SW480 (cell line): ENCODE data around the gene PRDM15.

Source experiments
- DNase-seq: peaks from one replicate; pipeline ENCODE4 v3.0.0-alpha.2; 2016; ENCODE audit warnings: low spot score

Gene PRDM15

DNA sequence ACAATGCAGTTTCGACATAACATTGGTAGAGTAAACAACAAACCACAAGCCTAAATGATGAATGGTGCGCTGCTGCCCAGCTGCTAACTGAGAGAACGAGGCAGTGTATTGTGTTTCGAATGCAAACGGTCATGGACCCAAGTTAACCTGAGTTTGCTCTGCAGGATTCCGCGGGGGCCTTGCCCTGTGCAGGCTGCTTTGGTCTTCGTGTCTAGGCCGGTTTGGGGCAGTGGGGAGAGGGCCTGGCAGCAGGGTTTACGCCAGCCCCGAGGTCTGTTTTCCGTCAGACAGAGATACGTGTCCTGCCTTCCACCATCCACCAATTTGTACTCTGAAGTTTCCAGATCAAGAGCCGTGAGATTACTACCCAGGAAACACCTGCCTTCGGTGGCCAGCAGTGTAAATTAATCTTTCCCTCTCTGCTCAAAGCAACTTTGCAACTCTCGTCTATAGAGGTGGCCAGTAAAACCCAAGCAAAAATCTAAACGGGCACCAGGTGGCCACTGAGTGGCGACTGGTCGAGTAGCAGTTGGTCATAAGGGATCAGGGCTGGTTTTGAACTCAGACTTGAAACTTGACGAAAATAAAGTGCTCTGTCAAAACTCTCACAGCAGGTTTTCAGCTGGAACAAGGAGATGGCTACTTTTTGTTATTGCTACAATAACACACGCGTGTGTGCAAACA is 6.3 kb upstream of the PRDM15 start:
- DNase-seq, result no peak

DNA sequence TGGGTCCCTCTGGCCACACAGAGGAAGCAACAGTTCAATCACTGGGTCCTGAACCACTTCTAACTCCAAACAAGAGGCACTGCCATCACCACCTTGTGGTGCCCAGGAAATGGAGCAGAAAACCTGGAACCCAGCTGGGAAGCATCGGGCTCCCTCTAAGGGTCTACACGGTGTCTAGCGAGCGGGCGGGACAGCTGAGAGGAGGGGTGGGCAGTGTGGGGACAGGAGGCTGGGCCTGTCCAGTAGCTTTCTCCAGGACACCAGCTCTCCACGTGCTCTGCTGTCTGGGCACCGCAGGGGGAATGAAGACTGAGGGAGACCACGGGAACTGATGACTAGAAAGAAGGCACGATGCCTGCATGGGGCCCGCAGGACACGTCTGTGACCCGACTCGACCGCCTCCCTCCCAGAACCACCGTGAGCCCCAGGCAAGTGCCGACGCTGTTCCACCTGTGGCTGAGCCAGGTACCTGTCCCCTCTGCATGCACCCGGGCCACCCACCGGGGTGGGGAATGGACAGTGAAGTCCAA is 5.4 kb upstream of the PRDM15 start:
- DNase-seq, result no peak

DNA sequence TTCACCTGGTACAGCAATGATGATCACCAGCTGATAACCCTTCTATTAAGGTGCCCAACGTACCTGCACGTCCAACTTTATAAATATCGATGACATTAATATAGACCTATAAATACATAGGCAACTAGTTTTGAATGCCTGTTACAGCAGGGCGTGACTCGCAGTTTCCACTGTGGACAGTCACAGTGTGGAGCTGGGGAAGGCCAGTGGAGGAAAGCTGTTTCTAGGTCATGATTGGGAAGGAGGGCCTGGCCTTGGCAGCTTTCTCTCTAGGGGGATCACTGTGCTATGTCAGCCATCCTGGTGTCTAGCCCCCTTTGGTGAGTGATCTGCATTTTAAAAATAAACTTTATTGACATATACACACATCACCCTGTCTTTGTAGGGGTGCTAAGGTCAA is 4.4 kb upstream of the PRDM15 start:
- DNase-seq, result no peak

DNA sequence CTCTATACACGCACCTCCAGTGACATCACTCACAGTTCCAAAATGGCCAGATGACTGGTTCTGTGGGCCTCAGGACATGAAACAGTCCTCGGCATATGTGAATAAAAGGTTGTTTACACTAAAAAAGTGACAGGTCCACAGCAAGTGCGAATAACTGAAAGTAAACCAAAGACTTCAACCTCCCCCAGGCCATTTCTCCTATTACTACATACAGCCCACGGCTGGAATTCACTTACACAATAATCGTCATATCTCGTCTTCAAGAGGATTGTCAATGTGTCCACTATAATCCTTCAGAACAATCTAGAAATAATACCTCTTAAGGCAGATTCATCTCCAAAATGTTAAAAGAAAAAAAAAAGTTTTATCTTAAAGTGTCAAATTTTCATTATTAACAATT is 1.9 kb upstream of the PRDM15 start:
- no peak for DNase-seq

DNA sequence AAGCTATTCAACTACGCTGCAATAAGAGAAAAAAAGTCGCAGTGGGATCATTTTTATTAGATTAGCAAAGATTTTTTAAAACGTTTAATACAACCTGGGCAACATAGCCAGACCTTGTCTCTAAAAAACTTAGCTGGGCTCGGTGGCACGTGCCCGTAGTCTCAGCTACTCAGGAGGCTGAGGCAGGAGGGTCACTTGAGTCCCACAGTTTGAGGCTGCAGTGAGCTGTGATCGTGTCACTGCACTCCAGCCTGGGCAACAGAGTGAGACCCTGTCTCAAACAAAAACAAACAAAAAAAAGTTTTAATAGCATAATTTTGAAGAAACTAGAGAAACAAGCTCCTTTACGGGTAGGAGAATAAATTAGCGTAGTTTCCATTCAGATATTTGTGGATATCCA is 1.0 kb upstream of the PRDM15 start:
- no peak for DNase-seq

DNA sequence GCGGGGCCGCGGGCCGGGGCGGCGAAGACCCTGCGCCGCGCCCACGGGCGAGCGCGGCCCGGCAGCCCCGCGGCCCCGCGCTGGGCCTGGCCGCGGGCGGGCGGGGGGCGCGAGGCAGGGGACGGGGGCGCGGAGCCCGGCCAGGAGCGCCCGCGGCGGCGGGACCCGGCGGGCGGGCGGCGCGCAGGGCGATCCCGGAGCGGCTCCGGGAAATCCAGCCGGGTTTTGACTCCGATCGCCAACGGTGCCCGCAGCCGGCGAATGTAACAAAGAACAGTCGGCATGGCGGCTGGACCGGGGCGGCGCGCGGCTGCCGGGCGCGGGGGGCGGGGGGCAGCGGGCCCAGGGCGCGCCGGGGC is 334 bp downstream of the PRDM15 start:
- DNase-seq, result peak; percentile 81

DNA sequence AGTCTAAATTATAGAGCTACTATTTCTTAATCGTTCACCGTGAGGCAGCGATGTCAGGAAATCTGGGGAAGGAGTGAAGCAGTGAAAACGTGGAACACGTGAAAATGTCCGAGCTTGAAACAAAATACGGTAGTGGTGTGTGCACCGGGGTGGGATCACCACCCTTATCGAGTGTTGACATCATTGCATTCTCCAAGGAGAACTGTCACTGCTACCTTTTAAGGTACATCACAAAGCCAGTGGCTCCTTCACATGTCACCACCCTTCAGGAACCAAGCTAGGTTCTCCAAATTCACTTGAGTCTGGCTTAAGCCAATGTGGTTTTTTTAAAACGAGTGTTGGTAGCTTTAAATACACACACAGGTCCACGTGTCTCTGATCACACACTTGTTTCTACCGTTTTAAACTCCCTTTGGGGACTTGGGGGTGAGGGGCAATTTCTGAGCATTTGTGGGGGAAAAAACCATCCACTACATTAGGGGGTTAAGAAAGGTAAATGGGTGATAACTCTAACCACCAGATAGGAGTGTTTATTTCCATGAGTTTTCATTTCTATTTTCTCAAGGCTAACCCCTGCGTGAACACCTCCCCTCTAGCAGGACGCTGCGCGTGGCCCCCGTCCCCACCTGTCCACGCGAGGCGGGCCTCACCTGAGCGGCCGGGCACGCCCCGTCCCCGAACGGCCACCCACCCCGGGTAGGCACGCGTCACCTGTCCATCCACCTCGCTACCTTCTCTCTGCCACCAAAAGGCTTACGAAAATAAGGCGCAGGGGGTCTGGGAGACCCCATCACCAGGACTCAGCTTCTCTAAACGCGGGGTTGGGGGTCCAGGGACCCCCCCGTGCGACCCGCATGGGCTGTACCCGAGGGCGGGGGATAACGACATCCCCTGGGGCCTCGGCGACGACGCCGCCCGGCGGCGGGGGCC is 978 bp downstream of the PRDM15 start:
- peak; percentile 26 for DNase-seq

DNA sequence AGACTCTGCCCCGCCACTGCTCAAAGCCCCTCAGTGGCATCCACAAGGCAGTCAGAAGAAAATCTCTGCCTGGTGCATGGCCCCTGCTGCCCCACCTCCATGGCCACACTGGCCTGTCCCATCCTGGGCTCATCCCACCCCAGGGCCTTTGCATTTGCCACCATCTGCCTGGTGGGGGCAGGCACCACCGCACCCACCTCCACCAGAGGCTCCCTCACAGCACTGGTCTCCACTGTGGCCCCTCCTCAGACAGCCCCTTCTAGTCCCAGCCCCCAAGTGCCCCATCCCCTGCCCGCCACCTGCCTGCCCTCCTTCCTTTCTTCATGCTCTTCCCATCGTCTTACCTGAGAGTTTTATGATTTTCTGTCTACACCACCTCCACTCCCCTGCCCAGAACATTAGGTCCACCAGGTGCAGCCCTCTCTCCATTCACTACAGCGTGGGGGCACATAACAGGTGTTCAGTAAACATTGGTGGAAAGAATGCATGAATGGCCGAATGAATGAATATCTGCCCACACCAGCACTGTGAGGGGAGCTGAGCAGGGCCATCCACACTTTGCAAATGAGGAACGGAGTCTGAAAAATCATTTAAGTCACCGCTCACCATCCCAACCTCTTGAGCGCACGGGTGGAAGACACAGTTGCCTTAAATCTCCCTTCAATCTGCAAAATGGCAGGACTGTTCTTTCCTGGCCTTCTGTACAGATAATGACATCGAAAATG is 2.1 kb downstream of the PRDM15 start:
- DNase-seq, result no peak

DNA sequence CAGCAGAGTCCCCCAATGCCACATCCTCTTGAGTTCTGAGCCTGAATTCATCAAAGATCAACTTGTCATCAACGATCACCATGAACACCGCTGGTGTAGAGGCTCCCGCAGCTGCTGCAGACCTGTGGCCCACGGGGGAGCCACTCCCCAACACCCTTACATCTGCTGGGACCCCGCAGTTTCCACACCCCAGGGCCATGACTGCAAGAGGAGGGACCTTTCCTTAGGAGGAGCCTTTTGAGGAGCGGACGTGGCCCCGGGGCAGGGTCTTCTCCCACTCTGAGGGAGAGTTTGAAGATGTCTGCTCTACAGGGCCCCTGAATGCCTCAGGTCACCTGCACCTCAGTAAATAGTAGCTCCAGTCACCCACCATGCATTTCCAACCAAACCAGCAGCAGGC is 2.7 kb downstream of the PRDM15 start:
- no peak for DNase-seq

DNA sequence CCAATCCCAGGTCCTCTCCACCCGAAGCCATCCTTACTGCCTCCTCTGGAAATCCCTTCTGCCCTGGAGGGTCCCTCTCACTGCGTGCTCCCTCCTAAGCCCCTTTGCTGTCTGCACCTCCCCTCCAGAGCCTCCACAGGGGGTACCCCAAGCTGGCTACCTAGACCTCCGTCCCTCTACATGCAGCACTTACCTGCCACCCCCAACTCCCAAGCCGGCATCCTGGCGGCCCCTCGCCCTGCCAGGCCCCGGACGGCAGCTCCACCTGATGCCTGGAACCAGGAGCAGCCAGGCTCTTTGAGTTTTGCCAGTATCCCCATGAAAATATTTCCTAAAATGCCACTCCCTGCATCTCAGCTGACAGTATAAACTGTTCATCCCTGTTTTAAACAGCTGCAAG is 4.1 kb downstream of the PRDM15 start:
- DNase-seq, result no peak

DNA sequence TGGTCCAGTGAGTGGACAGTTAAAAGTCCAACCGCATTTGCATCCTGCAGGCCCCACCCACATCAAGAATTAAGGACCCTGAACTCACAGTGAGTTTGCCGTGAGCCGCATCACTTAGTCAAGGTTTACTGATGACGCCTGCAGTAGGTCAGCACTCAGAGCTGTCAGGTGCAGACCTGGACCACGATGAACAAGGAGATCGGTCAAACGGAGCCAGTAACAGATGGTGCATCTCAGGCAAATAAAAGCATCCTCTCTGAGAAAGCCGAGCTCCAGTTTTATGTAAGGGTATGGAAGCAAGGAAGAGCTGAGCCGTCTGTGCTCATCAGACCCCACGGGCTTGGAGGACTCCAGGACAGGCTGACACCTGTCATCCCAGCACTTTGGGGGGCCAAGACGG is 4.5 kb downstream of the PRDM15 start:
- DNase-seq, result no peak

DNA sequence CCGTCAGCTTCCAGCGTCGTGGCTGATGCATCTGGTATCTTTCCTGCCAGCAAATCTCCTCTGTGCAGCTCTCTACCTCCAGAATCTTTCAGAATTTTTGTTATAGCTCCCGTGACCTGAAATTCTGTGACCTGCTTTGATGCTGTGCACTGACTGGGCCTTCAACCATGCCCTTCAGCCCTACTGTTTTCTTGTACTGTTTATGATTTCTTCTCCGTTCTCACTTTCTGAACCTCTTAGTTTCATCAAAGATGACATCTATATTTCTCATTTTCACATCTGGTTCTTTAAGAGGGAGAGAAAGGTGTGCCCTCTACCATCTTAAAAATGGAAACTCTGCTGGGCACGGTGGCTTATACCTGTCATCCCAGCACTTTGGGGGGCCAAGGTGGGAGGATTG is 5.7 kb downstream of the PRDM15 start:
- no peak for DNase-seq

DNA sequence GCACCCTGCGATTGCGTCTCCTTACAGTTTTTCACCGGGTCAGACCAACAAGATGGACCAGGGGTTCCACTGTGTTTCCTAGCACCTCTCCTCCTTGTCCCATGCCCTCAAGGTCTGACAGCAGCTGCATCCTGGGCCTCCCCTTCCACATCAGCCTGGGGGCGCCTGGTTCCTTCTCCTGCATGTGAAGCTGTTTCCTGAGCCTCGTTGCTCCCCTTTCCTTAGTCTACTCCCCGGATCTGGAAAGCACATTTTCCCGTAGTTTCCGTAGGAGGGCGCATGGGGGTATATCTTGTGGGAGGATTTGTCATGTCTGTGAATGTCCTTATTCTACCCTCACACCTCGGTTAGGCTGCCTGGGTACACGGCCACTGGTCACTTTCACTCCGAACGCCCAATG is 6.1 kb downstream of the PRDM15 start:
- DNase-seq, result no peak

DNA sequence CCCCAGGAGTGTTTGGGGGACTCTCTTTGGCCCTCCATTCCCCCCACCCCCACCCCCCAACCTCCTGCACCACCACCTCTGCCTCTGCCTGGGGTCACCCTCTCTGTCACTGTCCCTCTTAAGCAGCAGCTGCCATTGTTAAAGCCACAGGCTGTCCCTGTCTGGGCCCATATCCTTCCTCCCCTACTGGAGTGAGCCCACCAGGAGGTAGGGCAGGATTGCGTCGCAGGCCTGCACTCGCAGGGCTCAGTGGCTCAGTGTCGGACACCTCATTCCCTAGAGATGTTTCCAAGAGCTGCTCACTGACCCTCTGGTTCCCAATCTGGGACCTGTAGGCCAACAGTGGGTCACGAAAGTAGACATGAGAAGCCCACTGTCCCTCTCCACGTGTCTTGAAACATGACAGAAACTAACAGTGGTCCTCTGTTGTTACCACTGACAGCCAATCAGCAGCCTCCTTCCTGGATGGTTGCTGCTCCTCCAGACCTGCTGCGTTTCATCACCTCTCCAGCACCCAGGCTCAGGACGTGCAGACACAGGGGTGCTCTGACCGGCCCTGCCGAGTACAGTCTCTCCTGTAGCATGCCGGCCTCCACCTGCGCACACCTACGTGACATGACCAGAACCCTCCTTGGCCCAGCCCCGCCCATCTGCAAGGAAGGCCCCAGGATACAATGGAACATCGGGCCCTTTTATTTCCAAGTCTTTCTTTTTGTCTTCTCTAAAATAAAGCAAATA is 7.7 kb downstream of the PRDM15 start:
- DNase-seq, result no peak

DNA sequence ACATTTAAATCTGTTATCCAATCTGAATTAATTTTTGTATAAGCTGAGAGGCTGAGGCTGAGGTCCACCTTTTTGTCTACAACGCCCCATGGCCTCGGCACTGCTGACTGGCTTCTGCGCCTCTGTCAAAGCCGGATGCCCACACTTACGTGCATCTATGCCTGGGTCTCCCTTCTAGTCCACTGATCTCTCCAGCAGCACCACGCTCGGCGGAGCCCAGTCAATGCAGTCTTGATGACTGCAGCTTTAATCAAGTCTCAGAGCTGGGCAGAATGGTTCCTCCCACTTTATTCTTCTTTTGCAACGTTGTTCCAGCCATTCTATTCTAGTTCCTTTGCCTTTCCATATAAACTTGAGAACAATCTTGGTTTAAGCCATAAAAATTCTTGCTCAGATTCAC is 9.4 kb downstream of the PRDM15 start:
- no peak for DNase-seq

DNA sequence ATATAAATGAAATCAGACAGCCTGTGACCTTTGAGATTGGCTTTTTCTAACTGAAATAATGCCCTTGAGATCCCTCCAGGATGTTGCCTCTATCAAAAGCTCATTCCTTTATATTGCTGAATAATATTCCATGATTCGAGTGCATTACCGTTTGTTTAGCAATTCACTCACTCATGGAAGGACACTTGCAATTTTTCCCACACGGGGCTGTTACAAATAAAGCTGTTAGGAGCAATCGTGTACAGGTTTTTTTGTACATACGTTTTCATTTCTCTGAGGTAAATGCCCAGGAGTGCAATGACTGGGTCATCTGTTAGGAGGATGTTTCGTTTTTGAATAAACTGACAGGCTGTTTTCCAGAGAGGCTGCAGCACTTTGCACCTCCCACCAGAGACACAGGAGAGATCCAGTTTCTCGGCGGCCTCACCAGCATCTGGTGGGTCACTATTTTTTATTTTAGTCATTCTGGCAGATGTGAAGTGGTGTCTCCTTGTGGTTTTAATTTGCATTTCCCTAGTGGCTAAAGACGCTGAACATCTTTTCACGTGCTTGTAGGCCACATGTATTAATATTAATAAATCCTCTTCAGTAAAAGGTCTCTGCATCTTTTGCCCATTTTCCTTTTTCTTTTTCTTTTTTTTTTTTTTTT is 11.0 kb downstream of the PRDM15 start:
- DNase-seq, result no peak

DNA sequence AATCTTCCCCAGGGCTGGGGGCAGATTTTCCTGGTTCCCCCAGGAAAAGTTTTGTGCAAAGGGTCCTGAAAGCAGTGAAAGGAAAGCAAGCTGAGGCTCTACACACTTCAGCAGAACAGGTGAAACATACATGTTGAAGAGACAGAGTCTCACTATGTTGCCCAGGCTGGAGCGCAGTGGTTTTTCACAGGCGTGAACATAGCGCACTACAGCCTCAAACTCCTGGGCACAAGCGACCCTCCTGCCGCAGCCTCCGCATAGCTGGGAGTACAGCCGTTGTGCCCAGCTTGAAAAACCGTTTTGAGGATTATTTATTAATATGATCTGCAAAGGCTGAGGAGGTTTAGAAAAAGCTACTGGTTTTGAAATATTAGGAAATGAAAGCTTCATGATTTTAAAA is 11.8 kb downstream of the PRDM15 start:
- DNase-seq, result no peak

DNA sequence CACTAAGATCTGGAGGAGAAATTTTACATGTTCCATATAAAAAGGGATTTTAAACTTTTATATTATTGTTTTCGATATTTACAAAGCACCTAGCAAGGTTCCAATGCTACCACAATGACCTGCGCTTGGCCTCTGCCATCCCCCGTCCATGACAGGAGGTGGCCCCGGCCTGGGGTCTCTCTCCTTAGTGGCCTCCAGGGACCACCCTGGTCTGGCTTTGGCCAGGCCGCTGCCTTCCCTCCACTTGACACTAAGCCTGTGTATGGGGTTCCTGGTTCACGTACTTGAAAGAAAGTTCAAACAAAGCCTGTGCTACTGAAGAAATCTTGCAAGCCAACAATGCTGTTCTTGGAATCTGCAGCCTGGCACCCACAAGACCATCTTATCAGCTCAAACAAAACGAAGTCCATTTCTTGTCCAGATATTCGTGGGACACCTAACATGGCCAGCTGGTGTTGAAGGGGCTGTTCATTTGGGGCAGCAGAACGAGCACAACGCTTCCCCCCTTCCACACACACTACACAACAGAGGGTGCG is 12.8 kb downstream of the PRDM15 start:
- DNase-seq, result no peak

DNA sequence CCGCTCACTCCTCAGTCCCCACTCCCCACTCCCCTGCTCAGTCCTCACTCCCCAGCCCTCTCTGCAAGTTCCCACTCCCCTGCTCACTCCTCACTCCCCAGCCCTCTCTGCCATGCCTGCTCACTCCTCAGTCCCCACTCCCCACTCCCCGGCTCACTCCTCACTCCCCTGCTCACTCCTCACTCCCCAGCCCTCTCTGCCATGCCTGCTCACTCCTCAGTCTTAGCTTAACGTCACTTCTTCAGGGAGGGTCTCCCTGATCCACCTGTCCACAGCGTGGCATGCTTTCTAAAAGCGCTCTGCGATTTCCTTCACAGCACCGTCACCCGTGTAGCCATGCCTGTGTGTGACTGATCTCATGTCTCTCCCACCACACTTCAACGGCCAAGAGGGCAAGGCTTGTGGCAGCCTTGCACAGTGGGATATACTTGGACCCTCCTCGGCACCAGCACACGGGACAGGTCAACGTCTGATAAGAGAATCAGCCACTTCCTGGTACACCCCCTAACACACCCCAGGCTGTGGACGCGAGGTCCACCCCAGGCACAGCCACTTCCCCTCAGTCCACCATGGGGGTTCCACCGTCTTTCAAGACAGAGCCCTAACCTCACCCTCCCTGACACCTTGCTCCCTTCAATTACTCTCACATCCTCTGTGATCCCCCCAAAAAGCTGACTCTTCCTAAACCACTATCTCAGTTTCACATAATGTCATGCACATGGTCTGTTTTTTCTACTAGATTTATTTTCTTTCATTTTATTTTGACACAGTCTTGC is 14.0 kb downstream of the PRDM15 start:
- no peak for DNase-seq

DNA sequence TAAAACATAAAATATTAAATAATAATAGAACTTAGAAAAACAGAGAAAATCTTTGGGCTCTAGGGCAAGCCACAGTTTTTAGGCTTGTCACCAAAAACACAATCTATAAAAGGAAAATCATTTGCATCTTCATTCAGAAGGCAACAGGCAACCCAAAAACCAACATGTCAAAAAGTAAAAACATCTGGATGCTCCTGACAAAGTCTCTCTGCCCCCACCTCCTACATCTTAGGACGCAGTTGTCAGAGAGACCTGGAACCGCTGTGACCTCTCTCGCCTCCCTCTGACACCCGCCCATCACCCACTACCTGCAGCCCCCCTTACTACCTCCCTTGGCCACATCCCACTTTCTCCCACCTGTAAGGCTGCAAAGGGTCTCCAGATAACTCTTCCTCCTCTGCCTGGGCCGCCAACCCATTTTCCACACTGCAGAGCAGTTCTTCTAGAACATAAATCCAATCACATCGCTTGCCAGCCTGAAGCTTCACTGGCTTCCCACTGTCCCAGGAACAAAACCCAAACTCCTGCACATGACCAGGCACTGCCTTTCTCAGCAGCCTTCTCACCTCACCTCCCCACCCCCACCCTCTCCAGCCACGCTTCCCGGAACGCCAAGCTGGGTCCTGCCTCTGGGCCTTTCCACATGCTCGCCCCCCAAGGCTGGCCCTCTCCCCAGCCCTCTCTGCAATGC is 14.7 kb downstream of the PRDM15 start:
- DNase-seq, result no peak
